Activated CD4-positive, alpha-beta T cell treated with anti-CD3 and anti-CD28 coated beads, Interleukin-2, amount 10 ng/mL, durations not matched to agents 7 days and 5 days (primary cell): ENCODE measurements around the gene DISC1. TPM values are rescaled to one million over a fixed set of nuclear protein-coding genes. Genes with fewer than 3 reads are reported as not detected.
"Not testable (repeated sequence)": the region's sequence is repeated elsewhere in the genome, so short reads cannot be mapped to it uniquely, and the experiment has no call there.

Experiments used
- CTCF ChIA-PET: fragments of 350-600 bp; sonication (Branson Sonifier 250); formaldehyde crosslinking; loops from one replicate; lab custom pipeline; 2021; ENCODE audit warnings: antibody characterized with exemption; lab: Charles Lee
- POLR2A ChIA-PET: fragments of 350-600 bp; sonication (Branson Sonifier 250); formaldehyde crosslinking; loops from one replicate; lab custom pipeline; 2021; ENCODE audit warnings: antibody characterized with exemption; lab: Charles Lee
- DNase-seq: peaks from one replicate; pipeline ENCODE4 v3.0.0-alpha.2; 2020
- H3K27ac Mint-ChIP-seq: one replicate; pipeline ENCODE4 v1.8.0; 2021; ENCODE audit warnings: mild to moderate bottlenecking, moderate library complexity, mixed read lengths
- H3K27me3 Mint-ChIP-seq: one replicate; pipeline ENCODE4 v1.8.0; 2021; ENCODE audit warnings: mixed read lengths
- H3K36me3 Mint-ChIP-seq: one replicate; pipeline ENCODE4 v1.8.0; 2021; ENCODE audit warnings: low read depth, mixed read lengths
- H3K4me1 Mint-ChIP-seq: one replicate; pipeline ENCODE4 v1.8.0; 2021; ENCODE audit warnings: mixed read lengths
- H3K4me3 Mint-ChIP-seq: one replicate; pipeline ENCODE4 v1.8.0; 2021; ENCODE audit warnings: mild to moderate bottlenecking, moderate library complexity, mixed read lengths
- H3K9me3 Mint-ChIP-seq: one replicate; pipeline ENCODE4 v1.8.0; 2021; ENCODE audit warnings: mixed read lengths
- total RNA-seq, 2 experiments: library from RNA; stranded (reverse); gene quantifications; one replicate each; pipeline ENCODE4 v1.2.3, GENCODE V29; 2021

Gene DISC1
- total RNA-seq, 2 experiments from 2014 or later: 13.3 to 17.0 TPM

DNA sequence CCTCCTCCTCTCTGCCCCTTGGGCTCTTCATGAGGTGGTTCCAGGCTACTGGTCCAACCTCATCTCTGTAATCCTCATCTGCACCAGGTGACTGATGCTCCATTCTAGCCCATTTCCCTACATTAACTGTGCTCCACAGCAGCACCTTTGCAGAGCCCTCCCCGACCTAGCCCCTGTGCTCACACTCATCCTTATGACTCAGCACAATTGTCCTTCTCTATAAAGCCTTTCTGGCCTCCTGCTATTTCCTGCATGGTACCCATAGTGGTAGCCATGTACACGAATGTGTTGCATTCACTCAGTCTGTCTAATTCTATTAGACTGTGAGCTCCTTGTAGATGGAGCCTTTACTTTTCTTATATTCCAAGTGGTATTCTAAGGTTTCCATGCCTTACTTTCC is 339.0 kb downstream of the DISC1 start:
- ChIA-PET POLR2A (no interaction called here), CTCF (no interaction called here)
- H3K9me3 Mint-ChIP-seq: no peaks in the 10 kb centered on the region

DNA sequence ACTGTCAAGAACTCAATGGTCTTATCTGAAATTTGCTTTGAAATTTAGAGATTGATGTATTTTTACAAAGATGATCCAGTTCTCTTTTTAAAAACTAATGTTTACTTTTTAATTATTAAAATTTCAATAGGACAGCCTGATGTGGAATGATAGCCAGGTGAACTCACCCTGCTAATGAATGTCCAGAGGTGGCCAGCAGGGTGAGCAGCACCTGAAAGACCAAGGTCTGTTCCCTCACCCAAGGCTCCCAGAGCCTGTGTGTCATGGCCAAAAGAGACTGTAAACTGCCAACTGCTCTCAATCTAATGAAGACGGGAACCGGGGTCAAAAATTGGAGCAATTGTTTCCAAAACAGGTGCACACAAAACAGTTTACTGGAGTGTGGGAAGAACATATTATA is 340.4 kb downstream of the DISC1 start:
- no peaks in the 10 kb centered on the region for H3K27me3 Mint-ChIP-seq
- no peak overlapping the region for H3K4me3 Mint-ChIP-seq
- peaks cover 4% of the 10 kb centered on the region for H3K36me3 Mint-ChIP-seq
- POLR2A ChIA-PET: no interaction called here
- no peak overlapping the region for H3K27ac Mint-ChIP-seq
- CTCF ChIA-PET: no interaction called here
- no peaks in the 10 kb centered on the region for H3K9me3 Mint-ChIP-seq
- no peak for DNase-seq
- peaks cover 6% of the 10 kb centered on the region for H3K4me1 Mint-ChIP-seq

More for the DNA sequence above, 339.0 kb downstream of the DISC1 start:
- no peak overlapping the region for H3K27ac Mint-ChIP-seq
- peaks cover 4% of the 10 kb centered on the region for H3K36me3 Mint-ChIP-seq
- DNase-seq: no peak
- H3K27me3 Mint-ChIP-seq: no peaks in the 10 kb centered on the region
- no peaks in the 10 kb centered on the region for H3K4me1 Mint-ChIP-seq
- H3K4me3 Mint-ChIP-seq: no peak overlapping the region

DNA sequence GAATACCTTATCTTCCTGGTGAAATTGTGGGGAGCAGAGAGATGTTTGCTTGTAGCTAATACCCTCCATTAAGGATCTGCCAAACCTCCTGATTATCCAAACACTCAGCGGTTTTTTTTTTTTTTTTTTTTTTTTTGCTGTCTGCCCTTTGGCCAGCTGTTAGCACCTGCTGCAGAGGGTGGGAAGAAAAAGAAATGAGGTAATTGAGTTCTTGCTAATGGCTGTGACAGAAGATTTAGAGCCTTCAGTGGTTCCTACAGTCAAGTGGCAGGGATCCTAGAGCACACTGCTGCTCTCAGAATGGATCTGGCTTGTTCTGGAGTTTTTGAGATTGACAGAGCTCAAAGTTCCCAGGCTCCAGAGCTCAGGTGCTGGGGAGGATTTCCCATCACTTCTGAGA is 342.5 kb downstream of the DISC1 start:
- no peaks in the 10 kb centered on the region for H3K9me3 Mint-ChIP-seq
- no peak overlapping the region for H3K4me3 Mint-ChIP-seq
- ChIA-PET CTCF (interaction anchor here (0.6 kb wide), 1 partner anchor 236 kb away, joined by 3 read pairs; no protein-coding TSS in a partner anchor), POLR2A (no interaction called here)
- H3K27ac Mint-ChIP-seq: no peak overlapping the region
- DNase-seq: no peak
- peaks cover 25% of the 10 kb centered on the region for H3K4me1 Mint-ChIP-seq
- peaks cover 7% of the 10 kb centered on the region for H3K36me3 Mint-ChIP-seq
- no peaks in the 10 kb centered on the region for H3K27me3 Mint-ChIP-seq

DNA sequence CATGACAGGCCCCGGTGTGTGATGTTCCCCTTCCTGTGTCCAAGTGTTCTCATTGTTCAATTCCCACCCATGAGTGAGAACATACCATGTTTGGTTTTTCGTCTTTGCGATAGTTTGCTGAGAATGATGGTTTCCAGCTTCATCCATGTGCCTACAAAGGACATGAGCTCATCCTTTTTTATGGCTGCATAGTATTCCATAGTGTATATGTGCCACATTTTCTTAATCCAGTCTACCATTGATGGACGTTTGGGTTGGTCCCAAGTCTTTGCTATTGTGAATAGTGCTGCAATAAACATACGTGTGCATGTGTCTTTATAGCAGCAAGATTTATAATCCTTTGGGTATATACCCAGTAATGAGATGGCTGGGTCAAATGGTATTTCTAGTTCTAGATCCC is 343.2 kb downstream of the DISC1 start:
- H3K4me3 Mint-ChIP-seq, DNase-seq, H3K36me3 Mint-ChIP-seq, H3K27me3 Mint-ChIP-seq, CTCF ChIA-PET, H3K27ac Mint-ChIP-seq, H3K9me3 Mint-ChIP-seq, POLR2A ChIA-PET: not testable (repeated sequence)
- H3K4me1 Mint-ChIP-seq: peaks cover 26% of the 10 kb centered on the region

DNA sequence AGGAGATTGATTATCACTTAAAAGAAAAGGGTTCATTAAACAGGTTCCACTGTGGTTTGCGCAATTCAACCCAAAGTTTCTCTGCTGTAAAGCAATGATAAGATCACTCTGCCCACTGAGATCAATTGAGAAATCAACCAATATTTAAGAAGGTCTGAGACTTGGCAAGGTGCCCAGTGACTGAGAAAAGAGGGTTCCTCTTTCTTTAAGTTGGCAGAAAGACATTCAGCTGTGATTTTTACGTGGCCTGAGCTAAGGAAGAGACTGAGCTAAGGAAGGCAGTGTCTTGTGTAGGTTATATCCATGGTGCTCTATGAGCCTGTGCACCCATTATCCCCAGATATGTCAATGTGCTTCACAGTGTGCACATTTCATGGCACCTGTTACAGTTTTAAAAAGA is 344.1 kb downstream of the DISC1 start:
- Mint-ChIP-seq H3K27me3 (no peaks in the 10 kb centered on the region), H3K4me1 (peaks cover 26% of the 10 kb centered on the region), H3K27ac (no peak overlapping the region), H3K36me3 (peaks cover 7% of the 10 kb centered on the region), H3K4me3 (no peak overlapping the region), H3K9me3 (no peaks in the 10 kb centered on the region)
- ChIA-PET POLR2A (no interaction called here), CTCF (interaction anchor here (1.3 kb wide), 1 partner anchor 103 kb away, joined by 3 read pairs; no protein-coding TSS in a partner anchor)
- DNase-seq: no peak

DNA sequence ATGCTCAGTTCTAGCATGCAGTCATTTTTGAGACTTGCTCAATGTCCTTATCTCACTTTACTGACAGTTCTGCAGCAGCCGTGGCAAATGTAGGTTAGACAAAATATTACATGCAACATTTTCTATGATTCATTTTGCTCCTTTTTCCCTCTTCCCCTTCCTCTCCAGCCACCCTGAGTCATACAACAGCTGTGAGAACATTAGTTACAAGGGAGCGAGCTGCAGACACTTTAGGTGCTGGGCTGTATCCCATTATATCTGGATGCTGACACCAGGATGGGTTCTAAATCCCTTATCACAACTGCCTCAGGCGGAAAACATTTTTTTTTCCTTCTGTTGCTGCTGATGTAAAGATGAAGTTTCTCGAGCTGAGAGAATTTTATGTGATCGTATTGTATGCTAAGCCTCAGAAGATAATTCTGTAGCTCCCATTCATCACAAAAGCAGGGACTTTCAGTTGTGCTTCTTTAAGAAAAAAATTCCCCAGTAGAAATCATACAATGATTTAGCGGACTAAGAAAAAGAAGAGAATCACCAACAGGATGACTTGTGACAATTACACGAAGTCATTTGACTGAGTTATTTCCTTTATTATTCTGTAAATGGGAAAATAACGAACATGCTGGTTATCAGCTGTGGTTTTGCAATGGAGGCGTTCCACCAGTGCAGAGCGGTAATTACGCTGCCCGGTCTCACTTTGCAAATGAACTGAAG is 345.0 kb downstream of the DISC1 start:
- Mint-ChIP-seq H3K36me3 (peaks cover 7% of the 10 kb centered on the region), H3K27ac (no peak overlapping the region), H3K4me3 (no peak overlapping the region), H3K9me3 (no peaks in the 10 kb centered on the region), H3K4me1 (peaks cover 26% of the 10 kb centered on the region), H3K27me3 (no peaks in the 10 kb centered on the region)
- POLR2A ChIA-PET: no interaction called here
- CTCF ChIA-PET: interaction anchor here (0.7 to 1.3 kb wide), 2 partner anchors 104 to 1272 kb away, joined by 3 read pairs; no protein-coding TSS in a partner anchor
- DNase-seq: no peak

DNA sequence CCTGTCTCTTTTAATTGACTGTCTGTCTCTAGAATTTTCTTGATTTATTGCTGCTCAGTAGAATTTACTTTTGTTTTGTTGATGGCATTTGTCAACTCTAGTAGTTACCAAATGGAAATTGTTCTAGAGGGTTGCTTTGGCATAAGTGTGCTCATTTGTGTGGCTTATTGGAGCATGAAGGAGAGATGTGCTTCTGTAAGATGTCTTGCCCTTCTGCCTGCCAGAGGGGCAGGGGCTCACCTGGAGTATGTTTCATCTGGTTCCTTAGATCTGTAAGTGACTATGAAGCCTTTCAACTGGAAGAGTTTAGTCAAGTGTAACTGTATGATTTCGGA is 345.5 kb downstream of the DISC1 start:
- H3K36me3 Mint-ChIP-seq: peaks cover 8% of the 10 kb centered on the region
- H3K4me3 Mint-ChIP-seq: no peak overlapping the region
- H3K4me1 Mint-ChIP-seq: peaks cover 26% of the 10 kb centered on the region
- H3K27ac Mint-ChIP-seq: no peak overlapping the region
- no peak for DNase-seq
- CTCF ChIA-PET: interaction anchor here (0.7 to 0.9 kb wide), 2 partner anchors 12 to 1271 kb away, joined by 3 read pairs; no protein-coding TSS in a partner anchor
- POLR2A ChIA-PET: no interaction called here
- H3K9me3 Mint-ChIP-seq: peaks cover under 1% of the 10 kb centered on the region
- H3K27me3 Mint-ChIP-seq: no peaks in the 10 kb centered on the region

DNA sequence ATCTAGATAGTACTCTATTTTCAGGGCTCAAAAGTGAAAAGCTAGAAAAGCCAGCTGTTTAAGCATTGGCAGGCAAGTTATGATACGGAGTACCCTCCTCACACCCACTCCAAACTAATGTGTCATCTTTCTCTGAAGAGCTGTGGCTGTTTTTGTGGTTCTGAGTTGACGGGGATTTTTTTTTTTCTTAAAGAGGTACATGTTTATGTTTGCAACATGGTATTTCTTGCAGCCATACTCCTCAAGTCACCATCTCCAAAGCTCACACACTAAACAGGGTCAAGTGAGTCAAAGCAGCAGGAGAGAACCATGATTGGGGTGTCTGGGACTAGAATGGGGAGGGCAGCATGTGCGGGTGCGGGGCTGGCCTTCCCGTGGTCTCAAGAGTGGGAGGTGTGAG is 347.2 kb downstream of the DISC1 start:
- Mint-ChIP-seq H3K27ac (peak overlapping the region; percentile 9), H3K4me1 (peaks cover 26% of the 10 kb centered on the region), H3K4me3 (no peak overlapping the region), H3K27me3 (no peaks in the 10 kb centered on the region), H3K9me3 (peaks cover 6% of the 10 kb centered on the region), H3K36me3 (peaks cover 9% of the 10 kb centered on the region)
- POLR2A ChIA-PET: no interaction called here
- no peak for DNase-seq
- CTCF ChIA-PET: interaction anchor here (1.1 to 1.5 kb wide), 3 partner anchors 10 to 42 kb away, joined by 4 to 8 read pairs (median 4); no protein-coding TSS in a partner anchor

DNA sequence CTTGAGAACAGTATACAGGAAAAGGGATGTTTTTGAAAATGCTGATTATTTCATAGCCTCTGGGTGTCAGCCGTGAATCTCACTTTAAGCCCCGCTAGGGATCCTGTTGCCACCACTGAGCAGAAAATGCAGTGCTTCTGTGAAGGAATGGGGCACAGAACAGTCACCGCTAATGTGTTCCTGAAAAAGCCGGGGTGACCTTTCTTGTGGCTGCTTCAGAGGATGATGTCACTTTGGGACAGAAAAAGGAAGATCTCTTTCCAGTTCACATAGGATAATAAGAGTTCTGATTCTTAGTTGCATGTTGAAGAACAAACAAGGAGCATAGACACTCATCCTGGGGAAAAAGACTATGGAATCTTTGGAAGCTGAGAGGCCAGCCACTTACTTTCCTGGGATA is 349.6 kb downstream of the DISC1 start:
- no peak overlapping the region for H3K4me3 Mint-ChIP-seq
- peaks cover 26% of the 10 kb centered on the region for H3K4me1 Mint-ChIP-seq
- ChIA-PET POLR2A (no interaction called here), CTCF (interaction anchor here (1.3 kb wide), 1 partner anchor 20 kb away, joined by 4 read pairs; no protein-coding TSS in a partner anchor)
- no peaks in the 10 kb centered on the region for H3K27me3 Mint-ChIP-seq
- peaks cover 6% of the 10 kb centered on the region for H3K9me3 Mint-ChIP-seq
- no peak overlapping the region for H3K27ac Mint-ChIP-seq
- no peak for DNase-seq
- H3K36me3 Mint-ChIP-seq: peaks cover 7% of the 10 kb centered on the region

DNA sequence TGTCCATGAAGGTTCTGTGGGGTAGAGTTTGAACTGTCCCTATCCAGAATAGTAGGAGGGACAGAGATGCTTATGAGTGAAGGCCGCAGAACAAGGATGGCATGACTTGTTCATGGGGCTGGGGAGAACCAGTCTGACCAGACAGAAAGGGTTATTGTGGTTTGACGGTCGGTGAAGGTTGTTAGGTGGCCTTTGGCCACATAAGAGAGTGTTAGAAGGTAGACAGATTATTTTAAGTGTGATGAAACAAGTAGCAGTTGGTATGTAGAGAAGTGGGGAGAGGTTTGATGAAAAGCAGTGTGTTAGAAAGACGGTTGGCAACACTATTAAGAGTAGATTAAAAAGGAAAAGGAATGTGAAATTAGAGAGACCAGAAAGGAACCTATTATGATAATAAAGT is 355.1 kb downstream of the DISC1 start:
- Mint-ChIP-seq H3K4me1 (peaks cover 2% of the 10 kb centered on the region), H3K9me3 (peaks cover 6% of the 10 kb centered on the region), H3K36me3 (peaks cover 4% of the 10 kb centered on the region), H3K27ac (no peak overlapping the region), H3K27me3 (no peaks in the 10 kb centered on the region), H3K4me3 (no peak overlapping the region)
- CTCF ChIA-PET: no interaction called here
- POLR2A ChIA-PET: no interaction called here
- no peak for DNase-seq

DNA sequence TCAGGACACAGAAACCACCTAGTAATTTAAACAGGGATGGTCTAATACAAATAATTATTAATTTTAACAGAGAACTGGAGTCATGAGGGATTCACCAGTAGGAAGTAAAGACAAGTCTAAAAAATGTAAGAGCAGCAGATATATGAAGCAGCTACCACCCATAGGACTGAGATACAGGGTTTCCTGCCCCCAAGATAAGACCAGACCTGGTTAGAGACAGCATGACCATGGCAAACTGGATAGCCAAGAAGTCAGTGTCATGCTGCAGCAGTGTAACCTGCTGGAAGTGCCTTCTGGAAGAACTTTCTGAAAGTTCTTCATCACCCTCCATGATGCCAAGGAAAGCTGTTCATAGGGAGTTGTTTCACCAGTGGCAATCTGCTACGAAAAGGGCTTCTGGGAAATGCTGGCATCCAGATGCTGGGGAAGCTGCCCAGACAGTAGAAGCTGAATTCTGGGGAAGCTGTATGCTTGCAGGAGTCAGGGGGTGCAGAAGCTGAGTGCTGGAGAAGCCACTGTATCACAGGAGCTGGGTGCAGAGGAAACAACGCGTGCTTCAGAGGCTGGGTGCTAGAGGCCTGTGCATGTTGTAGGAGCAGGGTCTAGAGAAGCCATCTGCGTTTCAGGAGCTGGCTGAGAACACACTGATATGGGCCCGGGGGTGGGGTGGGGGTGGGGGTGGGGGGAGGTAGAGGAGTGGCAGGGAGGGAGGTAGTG is 356.4 kb downstream of the DISC1 start:
- CTCF ChIA-PET: interaction anchor here (2.2 kb wide), 1 partner anchor 9 kb away, joined by 8 read pairs; no protein-coding TSS in a partner anchor
- POLR2A ChIA-PET: no interaction called here

DNA sequence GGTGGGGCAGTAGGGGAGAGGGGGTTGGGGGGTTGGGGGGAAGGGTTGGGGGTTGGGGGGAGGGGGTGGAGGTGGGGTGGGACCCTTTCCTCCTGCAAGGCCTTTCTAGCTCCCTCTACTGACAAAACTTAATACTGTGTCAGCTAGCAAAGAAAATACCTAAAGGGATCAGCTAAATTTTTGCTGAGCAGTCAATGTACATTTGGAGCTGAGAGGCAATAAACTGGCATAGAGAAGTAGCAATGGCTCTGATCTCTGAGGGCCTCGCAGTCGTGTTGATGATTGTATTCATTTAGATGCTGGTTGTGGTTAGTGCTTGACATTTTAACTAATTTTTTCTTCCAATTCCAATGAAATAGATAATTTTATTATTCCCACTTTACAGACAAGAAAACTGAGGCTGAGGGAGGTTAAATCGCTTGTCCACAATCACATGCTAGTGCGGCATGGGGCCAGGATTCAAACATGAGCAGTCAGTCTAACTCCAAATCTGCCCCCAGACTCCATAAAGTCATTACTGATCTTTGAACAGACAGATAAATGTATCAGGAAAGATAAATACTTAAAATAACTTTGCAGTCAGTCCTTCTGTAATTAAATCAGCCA is 357.1 kb downstream of the DISC1 start:
- H3K9me3 Mint-ChIP-seq: no peaks in the 10 kb centered on the region
- no peak overlapping the region for H3K27ac Mint-ChIP-seq
- peaks cover 2% of the 10 kb centered on the region for H3K4me1 Mint-ChIP-seq
- H3K27me3 Mint-ChIP-seq: no peaks in the 10 kb centered on the region
- ChIA-PET CTCF (interaction anchor here (2.2 kb wide), 1 partner anchor 10 kb away, joined by 8 read pairs; no protein-coding TSS in a partner anchor), POLR2A (no interaction called here)
- no peak for DNase-seq
- no peaks in the 10 kb centered on the region for H3K36me3 Mint-ChIP-seq
- no peak overlapping the region for H3K4me3 Mint-ChIP-seq

More for the DNA sequence above, 356.4 kb downstream of the DISC1 start:
- no peak for DNase-seq
- Mint-ChIP-seq H3K27me3 (no peaks in the 10 kb centered on the region), H3K9me3 (no peaks in the 10 kb centered on the region), H3K27ac (no peak overlapping the region), H3K36me3 (no peaks in the 10 kb centered on the region), H3K4me3 (no peak overlapping the region), H3K4me1 (peaks cover 2% of the 10 kb centered on the region)
